Measurements from ENCODE around the gene RHCE.
"Not testable (repeated sequence)": the region's sequence is repeated elsewhere in the genome, so short reads cannot be mapped to it uniquely, and the experiment has no call there.

Gene RHCE

DNA sequence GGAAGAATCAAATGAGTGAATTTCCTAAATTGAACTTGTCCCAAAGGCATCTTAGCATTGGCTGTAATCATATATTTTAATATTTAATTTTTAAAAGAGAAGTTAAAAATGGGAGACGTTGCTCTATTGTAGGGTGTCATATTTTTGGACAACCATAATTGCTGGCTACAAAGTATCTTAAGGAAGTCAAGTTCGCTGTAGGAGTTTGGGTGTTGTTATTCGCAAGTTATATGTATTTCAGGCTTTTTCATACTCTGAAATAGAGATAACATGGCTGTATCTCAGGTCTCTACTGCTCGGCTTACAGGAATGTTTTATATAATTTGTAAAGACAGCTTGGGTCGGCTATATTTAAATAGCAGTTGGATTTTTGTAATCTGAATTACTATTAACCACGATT lies 81.6 kb downstream of the RHCE start:
- TF ChIP-seq, protein P1, sequence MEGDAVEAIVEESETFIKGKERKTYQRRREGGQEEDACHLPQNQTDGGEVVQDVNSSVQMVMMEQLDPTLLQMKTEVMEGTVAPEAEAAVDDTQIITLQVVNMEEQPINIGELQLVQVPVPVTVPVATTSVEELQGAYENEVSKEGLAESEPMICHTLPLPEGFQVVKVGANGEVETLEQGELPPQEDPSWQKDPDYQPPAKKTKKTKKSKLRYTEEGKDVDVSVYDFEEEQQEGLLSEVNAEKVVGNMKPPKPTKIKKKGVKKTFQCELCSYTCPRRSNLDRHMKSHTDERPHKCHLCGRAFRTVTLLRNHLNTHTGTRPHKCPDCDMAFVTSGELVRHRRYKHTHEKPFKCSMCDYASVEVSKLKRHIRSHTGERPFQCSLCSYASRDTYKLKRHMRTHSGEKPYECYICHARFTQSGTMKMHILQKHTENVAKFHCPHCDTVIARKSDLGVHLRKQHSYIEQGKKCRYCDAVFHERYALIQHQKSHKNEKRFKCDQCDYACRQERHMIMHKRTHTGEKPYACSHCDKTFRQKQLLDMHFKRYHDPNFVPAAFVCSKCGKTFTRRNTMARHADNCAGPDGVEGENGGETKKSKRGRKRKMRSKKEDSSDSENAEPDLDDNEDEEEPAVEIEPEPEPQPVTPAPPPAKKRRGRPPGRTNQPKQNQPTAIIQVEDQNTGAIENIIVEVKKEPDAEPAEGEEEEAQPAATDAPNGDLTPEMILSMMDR (IDR thresholded peaks at IDR 0.05; ENCODE audit: extremely low read depth, insufficient read depth, missing control alignments), result no peak
- in situ Hi-C loops (cut with MboI; ENCODE audit: low pct_unique_long_range_greater_than_20kb, low sequenced_read_pairs, unreplicated experiment), result no loop called here
- DNase-seq (ENCODE audit: low spot score), result no peak

DNA sequence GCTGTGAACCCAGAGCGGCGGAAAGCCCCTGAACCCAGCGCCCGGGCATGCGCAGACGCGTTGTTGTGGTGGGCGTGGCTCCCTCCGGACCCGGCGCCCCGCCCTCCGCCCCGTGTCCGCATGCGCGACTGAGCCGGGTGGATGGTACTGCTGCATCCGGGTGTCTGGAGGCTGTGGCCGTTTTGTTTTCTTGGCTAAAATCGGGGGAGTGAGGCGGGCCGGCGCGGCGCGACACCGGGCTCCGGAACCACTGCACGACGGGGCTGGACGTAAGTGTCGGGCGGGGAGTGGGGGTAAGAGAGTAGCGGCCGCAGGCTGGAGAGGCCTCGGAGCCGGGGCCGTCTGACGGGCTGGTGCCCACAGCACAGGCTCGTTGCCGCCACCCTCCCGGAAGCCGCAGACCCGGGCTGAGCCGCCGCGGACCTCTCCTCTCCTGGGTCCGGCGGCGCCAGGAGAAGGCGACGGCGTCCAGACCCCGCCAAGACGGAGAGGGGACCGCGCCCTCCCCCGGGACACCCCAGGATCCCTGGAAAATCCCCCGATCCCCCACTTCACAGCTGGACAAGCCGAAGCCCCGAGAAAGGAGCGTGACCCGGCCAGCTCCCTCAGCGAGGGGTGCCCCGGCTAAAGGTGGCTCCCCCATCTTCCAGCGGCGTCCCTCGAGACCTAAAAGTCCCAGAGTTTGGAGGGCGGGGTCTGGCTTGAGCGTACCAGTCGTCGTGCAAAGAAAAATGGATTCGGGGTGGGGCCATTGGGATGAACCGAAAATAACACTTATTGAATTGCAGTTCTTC lies 82.2 kb downstream of the RHCE start, which contains the start of gene TMEM50A:
Gene TMEM50A (plus strand): TSS at position 147 of the 794 bp plus-strand sequence. CDS start 2,153 bp downstream, outside the sequence.
- TF ChIP-seq, protein P1 (IDR thresholded peaks at IDR 0.05; ENCODE audit: extremely low read depth, insufficient read depth, missing control alignments), result no peak
- in situ Hi-C loops (cut with MboI; ENCODE audit: low pct_unique_long_range_greater_than_20kb, low sequenced_read_pairs, unreplicated experiment), result no loop called here
- DNase-seq (ENCODE audit: low spot score), result peak; percentile 92

DNA sequence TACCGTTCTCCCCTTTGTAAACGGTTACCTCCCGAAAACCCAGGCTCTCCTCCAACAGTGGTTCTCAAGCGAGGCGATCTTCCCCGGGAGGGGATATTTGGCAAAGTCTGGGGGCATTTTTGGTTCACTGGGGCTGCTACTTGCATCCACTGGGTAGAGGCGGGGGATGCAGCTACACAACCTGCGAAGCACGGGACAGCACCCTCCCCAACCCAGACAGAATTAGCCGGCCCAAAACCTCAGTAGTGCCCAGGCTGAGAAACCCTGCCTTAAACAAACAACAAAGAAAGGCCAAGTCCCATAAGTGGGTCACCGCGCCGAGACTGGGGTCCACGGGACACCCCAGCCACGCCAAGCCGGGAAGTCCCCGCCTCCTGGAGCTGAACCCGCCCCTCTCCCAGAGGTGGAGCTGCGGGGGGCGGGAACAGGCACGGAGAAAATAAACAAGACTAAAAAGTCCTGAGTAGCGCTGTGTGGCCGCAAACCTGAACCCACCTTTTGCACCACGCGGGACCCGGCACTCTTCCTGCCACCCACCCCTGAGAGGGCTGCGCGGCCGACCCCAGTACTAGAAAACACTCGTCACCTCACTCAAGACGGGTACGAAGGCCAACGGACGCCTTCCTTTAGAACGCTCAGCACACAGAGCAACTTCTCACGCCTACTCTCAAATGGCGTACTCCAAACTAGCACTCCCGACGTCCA lies 83.0 kb downstream of the RHCE start:
- DNase-seq (ENCODE audit: low spot score); in situ Hi-C loops (cut with MboI; ENCODE audit: low pct_unique_long_range_greater_than_20kb, low sequenced_read_pairs, unreplicated experiment): not testable (repeated sequence)

DNA sequence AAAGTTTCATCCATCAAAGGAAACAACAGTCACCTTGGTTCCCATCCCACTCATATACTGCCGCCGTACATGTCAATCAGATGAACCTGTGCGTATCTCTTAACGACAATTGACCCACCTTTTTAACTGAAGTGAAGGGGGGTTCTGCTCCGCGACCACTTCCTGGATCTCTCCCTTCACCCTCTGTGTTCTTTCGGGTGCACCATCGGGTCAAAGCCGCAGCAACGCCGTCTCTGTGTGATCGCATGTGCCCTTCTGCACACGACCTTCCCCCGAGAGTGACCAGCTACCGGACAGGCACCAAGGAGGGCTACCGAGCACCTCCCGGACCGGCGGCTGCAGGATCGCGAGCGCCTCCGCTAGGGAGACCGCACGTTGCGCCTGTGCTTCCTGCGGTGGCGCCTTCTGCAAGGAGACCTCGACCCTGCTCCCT lies 83.7 kb downstream of the RHCE start:
- TF ChIP-seq, protein P1 (IDR thresholded peaks at IDR 0.05; ENCODE audit: extremely low read depth, insufficient read depth, missing control alignments), result peak; percentile 39
- in situ Hi-C loops (cut with MboI; ENCODE audit: low pct_unique_long_range_greater_than_20kb, low sequenced_read_pairs, unreplicated experiment), result not testable (repeated sequence)
- DNase-seq (ENCODE audit: low spot score), result peak; percentile 27

DNA sequence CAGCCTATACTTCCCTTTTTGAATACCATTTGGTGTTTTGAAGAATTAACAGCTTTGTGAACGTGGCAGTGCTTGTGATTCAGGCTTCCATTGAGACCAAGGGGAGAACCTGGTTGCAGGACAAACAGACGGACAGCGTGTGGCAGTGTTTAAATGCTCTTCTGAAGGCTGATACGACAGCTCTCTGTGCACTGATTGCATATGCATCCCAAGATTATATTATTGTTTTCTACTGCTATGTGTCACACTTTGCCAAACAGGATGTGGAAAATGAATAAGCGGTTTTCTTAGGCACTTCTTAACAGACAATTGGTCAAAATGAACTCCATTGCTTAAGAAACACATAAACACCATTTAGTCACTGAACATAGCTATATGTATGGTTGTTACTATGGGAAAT lies 90.7 kb downstream of the RHCE start:
- in situ Hi-C loops (cut with MboI; ENCODE audit: low pct_unique_long_range_greater_than_20kb, low sequenced_read_pairs, unreplicated experiment); DNase-seq (ENCODE audit: low spot score): not testable (repeated sequence)
- TF ChIP-seq, protein P1 (IDR thresholded peaks at IDR 0.05; ENCODE audit: extremely low read depth, insufficient read depth, missing control alignments), result peak; percentile 13

DNA sequence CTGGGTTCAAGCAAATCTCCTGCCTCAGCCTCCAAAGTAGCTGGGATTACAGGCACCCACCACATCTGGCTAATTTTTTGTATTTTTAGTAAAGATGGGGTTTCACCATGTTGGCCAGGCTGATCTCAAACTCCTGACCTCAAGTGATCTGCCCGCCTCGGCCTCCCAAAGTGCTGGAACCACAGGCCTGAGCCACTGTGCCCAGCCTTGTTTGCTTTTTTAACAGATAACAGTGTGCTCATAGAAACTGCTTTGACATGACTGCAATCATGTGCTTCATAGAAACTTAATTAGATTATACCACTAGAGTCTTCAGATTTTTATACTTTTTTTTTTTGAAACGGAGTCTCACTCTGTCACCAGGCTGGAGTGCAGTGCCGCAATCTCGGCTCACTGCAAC lies 91.3 kb downstream of the RHCE start:
- in situ Hi-C loops (cut with MboI; ENCODE audit: low pct_unique_long_range_greater_than_20kb, low sequenced_read_pairs, unreplicated experiment); DNase-seq (ENCODE audit: low spot score): not testable (repeated sequence)

DNA sequence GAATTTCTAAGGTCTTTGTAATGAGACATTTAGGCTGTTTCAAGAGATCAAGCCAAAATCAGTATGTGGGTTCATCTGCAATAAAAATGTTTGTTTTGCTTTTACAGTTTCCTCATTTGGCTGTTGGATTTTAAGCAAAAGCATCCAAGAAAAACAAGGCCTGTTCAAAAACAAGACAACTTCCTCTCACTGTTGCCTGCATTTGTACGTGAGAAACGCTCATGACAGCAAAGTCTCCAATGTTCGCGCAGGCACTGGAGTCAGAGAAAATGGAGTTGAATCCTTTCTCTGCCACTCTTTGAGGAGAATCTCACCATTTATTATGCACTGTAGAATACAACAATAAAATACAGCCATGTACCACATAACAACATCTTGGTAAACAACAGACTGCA lies 91.8 kb downstream of the RHCE start:
- in situ Hi-C loops (cut with MboI; ENCODE audit: low pct_unique_long_range_greater_than_20kb, low sequenced_read_pairs, unreplicated experiment); DNase-seq (ENCODE audit: low spot score): not testable (repeated sequence)

DNA sequence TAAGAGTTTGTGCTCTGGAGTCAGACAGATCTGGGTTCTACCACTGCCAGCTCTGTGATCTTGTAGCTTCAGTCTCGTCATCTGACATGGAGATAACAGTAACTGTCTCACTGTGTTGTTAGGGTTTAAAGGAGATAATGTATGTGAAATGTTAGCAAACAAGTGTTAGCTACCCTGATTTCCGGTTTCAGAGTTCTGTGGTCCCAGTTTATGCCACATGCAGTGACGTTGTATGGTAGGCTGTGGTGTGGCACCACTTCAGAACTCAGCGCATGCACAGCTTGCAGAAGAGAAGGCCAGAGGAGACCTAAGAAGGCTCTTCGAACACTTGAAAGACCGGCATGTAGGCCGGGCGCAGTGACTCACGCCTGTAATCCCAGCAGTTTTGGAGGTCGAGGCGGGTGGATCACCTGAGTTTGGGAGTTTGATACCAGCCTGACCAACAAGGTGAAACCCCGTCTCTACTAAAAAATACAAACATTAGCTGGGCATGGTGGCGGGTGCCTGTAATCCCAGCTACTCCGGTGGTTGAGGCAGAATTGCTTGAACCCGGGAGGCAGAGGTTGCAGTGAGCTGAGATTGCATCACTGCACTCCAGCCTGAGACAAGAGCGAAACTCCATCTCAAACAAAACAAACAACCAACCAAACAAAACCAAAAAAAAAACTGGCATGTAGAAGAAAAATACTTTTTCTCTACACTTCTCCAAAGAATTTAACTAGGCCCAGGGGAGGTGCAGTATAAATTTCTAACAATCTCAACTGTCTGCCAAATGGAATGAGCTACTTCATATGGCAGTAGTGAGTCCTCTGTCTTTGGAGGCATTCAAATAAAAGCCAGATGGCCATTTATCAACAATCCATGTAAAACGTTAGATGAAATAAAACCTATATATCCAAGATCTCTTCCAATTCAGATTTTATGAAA lies 92.5 kb downstream of the RHCE start:
- in situ Hi-C loops (cut with MboI; ENCODE audit: low pct_unique_long_range_greater_than_20kb, low sequenced_read_pairs, unreplicated experiment); DNase-seq (ENCODE audit: low spot score): not testable (repeated sequence)

DNA sequence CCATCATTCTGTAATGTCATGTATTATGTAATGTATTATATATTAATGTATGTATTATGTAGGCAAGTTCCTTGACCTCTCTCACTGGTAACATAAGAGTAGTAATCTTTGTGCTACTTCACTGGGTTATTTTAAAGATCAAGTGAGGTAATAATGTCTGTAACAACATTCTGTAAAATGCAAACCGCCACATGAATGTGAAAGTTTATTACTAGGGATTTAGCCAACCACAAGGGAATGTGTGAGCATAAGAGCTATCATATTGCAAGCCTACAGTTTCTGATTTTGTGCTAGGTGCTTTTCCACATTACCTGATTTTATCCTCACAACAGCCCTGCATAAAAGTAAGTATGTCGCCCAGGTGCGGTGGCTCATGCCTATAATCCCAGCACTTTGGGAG lies 96.2 kb downstream of the RHCE start:
- DNase-seq (ENCODE audit: low spot score); in situ Hi-C loops (cut with MboI; ENCODE audit: low pct_unique_long_range_greater_than_20kb, low sequenced_read_pairs, unreplicated experiment): not testable (repeated sequence)

DNA sequence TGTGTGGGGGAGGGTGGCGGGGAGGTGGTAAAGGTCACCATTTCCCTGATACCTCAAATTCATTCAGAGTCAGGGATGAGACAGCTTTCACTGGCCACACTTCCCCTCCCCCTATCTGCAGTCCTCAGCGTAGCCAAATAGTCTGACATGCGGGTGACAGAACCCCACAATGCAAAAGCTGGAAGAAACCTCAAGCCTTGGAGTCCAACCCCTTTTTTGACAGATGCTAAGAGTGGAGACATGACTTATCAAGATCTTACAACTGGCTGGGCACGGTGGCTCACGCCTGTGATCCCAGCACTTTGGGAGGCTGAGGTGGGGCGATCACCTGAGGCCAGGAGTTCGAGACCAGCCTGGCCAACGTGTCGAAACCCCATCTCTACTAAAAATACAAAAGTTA lies 98.5 kb downstream of the RHCE start:
- DNase-seq (ENCODE audit: low spot score); in situ Hi-C loops (cut with MboI; ENCODE audit: low pct_unique_long_range_greater_than_20kb, low sequenced_read_pairs, unreplicated experiment): not testable (repeated sequence)

DNA sequence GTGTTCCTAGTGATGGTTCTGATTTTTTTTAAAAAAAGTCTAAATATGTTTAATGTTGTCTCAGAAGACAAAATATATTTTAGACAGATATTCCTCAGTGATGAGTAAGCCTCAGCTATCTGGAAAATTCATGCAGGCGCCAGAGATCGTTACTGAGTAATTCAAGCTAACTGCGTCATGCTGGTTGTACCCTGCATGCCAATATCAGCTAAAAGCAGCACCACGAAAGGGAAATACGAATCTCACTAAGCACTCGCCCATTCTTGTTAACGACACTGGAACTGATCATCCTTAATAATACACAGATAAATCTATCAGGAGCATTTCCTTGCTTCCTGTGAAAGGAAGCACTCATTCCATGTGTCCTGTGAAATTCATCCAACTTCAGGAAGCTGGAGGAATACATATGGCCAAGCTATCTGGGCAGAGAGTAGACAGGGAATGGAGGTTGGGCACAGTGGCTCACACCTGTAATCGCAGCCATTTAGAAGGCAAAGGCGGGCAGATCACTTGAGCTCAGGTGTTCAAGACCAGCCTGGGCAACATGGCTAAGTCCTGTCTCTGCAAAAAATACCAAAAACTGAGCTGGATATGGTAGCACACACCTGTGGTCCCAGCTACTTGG lies 100.2 kb downstream of the RHCE start:
- DNase-seq (ENCODE audit: low spot score); in situ Hi-C loops (cut with MboI; ENCODE audit: low pct_unique_long_range_greater_than_20kb, low sequenced_read_pairs, unreplicated experiment): not testable (repeated sequence)

Data from GM13977 (cell line).